HFF-Myc (cell line): Measurements from ENCODE around the gene NSD2.

Experiments used
- DNase-seq: peaks from one replicate; pipeline ENCODE4 v3.0.0-alpha.2; 2011; ENCODE audit warnings: low read depth; ENCODE audit errors: extremely low read depth
- H3K4me3 ChIP-seq: replicated peaks from 2 replicates; pipeline ENCODE4 v1.5.1; 2011; ENCODE audit warnings: low read depth, mild to moderate bottlenecking, control low read depth, low read length
- TF ChIP-seq, protein P1 (sequence below): IDR thresholded peaks from 2 replicates; pipeline ENCODE4 v1.5.1; 2012; ENCODE audit warnings: mild to moderate bottlenecking, low read depth, low read length, control low read depth; ENCODE audit errors: missing control alignments

Gene NSD2

GRCh38 chr4:1898007-1898406, 26.8 kb downstream of the NSD2 start:
- no peak for DNase-seq
- no peak overlapping the region for H3K4me3 ChIP-seq
- TF ChIP-seq, protein P1, sequence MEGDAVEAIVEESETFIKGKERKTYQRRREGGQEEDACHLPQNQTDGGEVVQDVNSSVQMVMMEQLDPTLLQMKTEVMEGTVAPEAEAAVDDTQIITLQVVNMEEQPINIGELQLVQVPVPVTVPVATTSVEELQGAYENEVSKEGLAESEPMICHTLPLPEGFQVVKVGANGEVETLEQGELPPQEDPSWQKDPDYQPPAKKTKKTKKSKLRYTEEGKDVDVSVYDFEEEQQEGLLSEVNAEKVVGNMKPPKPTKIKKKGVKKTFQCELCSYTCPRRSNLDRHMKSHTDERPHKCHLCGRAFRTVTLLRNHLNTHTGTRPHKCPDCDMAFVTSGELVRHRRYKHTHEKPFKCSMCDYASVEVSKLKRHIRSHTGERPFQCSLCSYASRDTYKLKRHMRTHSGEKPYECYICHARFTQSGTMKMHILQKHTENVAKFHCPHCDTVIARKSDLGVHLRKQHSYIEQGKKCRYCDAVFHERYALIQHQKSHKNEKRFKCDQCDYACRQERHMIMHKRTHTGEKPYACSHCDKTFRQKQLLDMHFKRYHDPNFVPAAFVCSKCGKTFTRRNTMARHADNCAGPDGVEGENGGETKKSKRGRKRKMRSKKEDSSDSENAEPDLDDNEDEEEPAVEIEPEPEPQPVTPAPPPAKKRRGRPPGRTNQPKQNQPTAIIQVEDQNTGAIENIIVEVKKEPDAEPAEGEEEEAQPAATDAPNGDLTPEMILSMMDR: no peak

DNA sequence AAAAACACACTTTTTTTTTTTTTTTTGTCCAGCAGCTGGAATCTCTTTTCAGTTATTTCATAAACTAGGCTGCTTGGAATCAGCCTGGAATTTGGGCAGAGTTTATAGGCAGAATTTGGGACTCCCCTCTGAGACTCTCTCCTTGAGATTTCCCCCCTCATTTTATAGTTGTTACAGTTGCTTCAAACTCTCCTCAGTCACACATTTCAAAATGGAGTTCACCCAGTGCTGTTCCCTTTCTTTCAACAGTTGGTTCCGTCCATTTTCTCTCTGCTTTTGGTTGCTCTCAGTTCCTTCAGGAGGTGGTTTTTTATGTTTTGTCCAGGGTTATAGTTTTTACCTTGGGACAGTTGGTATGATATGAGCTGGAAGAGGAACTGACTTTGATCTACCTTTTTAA, 27.5 kb downstream of the NSD2 start:
- DNase-seq: no peak
- H3K4me3 ChIP-seq: no peak overlapping the region
- TF ChIP-seq, protein P1: no peak

DNA sequence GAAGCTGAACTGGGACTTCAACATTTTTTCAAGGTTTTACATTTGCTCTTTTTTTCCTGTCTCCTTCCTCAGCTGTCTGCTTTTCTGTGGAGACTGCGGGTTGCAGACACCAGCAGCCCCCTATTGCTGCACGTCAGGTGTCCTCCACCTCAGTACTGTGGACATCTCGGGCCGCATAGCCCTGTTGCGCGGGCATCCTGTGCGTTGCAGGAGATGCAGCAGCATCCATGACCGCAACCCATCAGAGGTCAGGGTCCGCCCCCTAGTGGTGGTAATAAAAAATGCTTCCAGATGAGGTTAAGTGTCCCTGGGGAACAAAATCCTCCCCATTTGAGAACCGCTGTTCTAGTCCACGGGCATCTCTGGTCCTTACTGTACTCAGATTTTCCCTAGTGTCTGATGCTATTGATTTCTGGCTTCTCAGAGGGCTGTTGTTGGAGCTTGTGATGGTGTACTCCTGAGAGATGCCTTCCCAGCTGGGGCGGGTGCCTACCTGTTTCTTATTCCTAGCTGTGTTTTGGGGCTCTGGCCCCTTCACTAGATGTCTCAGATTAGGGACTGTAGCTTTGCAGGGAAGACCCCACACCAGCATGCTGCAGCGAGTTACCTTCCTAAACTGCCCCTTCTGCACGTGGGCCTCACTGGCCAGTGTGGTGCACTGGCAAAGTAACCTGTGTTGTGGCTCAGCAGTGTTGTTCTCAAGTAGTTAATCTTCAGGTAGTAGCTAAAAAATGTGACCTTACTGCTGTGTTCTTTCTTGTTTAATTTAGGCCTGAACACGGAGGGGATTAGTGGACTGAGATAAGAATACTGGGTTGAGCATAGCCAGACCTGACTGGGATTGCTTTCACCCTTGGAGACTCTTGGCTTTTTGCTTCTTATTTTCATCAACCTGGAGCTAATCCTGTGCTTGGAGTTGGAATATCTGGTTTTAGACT, 28.2 kb downstream of the NSD2 start:
- peak; percentile 52 for DNase-seq
- TF ChIP-seq, protein P1: peak; percentile 85

GRCh38 chr4:1900087-1900433, 28.9 kb downstream of the NSD2 start:
- no peak for DNase-seq
- no peak overlapping the region for H3K4me3 ChIP-seq
- TF ChIP-seq, protein P1: no peak

More for the DNA sequence above, 28.2 kb downstream of the NSD2 start:
- no peak overlapping the region for H3K4me3 ChIP-seq

DNA sequence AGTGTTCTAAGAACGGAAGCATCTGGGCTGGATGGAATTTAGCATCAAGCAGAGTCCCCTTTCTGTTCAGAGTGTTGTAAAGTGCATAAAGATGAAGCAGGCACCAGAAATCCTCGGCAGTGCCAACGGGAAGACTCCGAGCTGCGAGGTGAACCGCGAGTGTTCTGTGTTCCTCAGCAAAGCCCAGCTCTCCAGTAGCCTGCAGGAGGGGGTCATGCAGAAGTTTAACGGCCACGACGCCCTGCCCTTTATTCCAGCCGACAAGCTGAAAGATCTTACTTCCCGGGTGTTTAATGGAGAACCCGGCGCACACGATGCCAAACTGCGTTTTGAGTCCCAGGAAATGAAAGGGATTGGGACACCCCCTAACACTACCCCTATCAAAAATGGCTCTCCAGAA, 29.4 kb downstream of the NSD2 start:
- no peak for DNase-seq
- H3K4me3 ChIP-seq: no peak overlapping the region
- TF ChIP-seq, protein P1: no peak

DNA sequence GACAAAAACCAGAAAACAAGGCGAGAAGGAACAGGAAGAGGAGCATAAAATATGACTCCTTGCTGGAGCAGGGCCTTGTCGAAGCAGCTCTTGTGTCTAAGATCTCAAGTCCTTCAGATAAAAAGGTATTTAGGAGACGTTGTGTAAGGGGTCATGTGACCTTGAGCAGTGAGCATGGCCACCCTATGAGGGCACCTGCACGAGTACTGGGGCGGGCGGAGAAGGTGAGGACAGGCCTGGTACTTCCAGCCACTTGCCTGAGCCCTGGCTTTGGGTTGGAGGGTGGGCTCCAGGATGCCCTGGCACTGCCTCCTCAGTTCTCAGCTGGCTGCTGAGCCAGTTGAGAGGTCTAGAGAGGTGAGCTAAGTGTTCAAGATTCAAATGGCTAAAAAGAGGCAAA, 29.9 kb downstream of the NSD2 start:
- no peak for DNase-seq

More for the DNA sequence above, 29.9 kb downstream of the NSD2 start:
- H3K4me3 ChIP-seq: no peak overlapping the region
- TF ChIP-seq, protein P1: no peak
